ENCODE results near the gene NCAM1. TPM values are rescaled to one million over a fixed set of nuclear protein-coding genes. Genes with fewer than 3 reads are reported as not detected.

The NCAM1 gene
- total RNA-seq, 1 donor from 2014 or later = 332 TPM

- no peaks in the 10 kb centered on the region for H3K27me3 ChIP-seq (ENCODE audit: low read depth)
- DNase-seq = no peak
- TF ChIP-seq CTCF (IDR thresholded peaks at IDR 0.05; ENCODE audit: borderline replicate concordance) = no peak
- H3K36me3 ChIP-seq = no peaks in the 10 kb centered on the region
- no peaks in the 10 kb centered on the region for H3K9me3 ChIP-seq (replicated peaks)
- intact Hi-C loops (cut with micrococcal nuclease) = no loop called here
- H3K27ac ChIP-seq (replicated peaks) = no peak overlapping the region
- no peak overlapping the region for H3K4me3 ChIP-seq
- H3K4me1 ChIP-seq = peaks cover 57% of the 10 kb centered on the region
These were observed 223.3 kb downstream of the NCAM1 start for GRCh38 chr11:113184498-113184897.

- no peaks in the 10 kb centered on the region for H3K36me3 ChIP-seq
- H3K4me3 ChIP-seq = no peak overlapping the region
- no peaks in the 10 kb centered on the region for H3K9me3 ChIP-seq (replicated peaks)
- DNase-seq = no peak
- H3K27me3 ChIP-seq (ENCODE audit: low read depth) = no peaks in the 10 kb centered on the region
- H3K4me1 ChIP-seq = peaks cover 81% of the 10 kb centered on the region
- intact Hi-C loops (cut with micrococcal nuclease) = no loop called here
- H3K27ac ChIP-seq (replicated peaks) = no peak overlapping the region
- TF ChIP-seq CTCF (IDR thresholded peaks at IDR 0.05; ENCODE audit: borderline replicate concordance) = no peak
These were observed 227.2 kb downstream of the NCAM1 start for GRCh38 chr11:113188371-113188834.

GRCh38 chr11:113189909-113190667 lies 228.9 kb downstream of the NCAM1 start:
- intact Hi-C loops (cut with micrococcal nuclease) = no loop called here
- H3K4me1 ChIP-seq = peaks cover 90% of the 10 kb centered on the region
- no peak for TF ChIP-seq CTCF (IDR thresholded peaks at IDR 0.05; ENCODE audit: borderline replicate concordance)

GRCh38 chr11:113192121-113192925 lies 231.1 kb downstream of the NCAM1 start:
- intact Hi-C loops (cut with micrococcal nuclease) = no loop called here
- peak overlapping the region; percentile 66 for H3K27ac ChIP-seq (replicated peaks)

More at GRCh38 chr11:113189909-113190667, 228.9 kb downstream of the NCAM1 start:
- Histone ChIP-seq H3K27me3 (ENCODE audit: low read depth) (no peaks in the 10 kb centered on the region), H3K27ac (replicated peaks) (peak overlapping the region; percentile 66), H3K36me3 (no peaks in the 10 kb centered on the region), H3K4me3 (no peak overlapping the region), H3K9me3 (replicated peaks) (no peaks in the 10 kb centered on the region)
- DNase-seq = peak; percentile 70

More at GRCh38 chr11:113192121-113192925, 231.1 kb downstream of the NCAM1 start:
- Histone ChIP-seq H3K9me3 (replicated peaks) (no peaks in the 10 kb centered on the region), H3K4me1 (peaks cover 76% of the 10 kb centered on the region), H3K4me3 (no peak overlapping the region), H3K36me3 (no peaks in the 10 kb centered on the region), H3K27me3 (ENCODE audit: low read depth) (no peaks in the 10 kb centered on the region)
- no peak for DNase-seq
- no peak for TF ChIP-seq CTCF (IDR thresholded peaks at IDR 0.05; ENCODE audit: borderline replicate concordance)

Data from left ventricle myocardium inferior (tissue), 1 donor.